CD4-positive, alpha-beta T cell treated with Interleukin-4 for 1 hour (primary cell): ENCODE measurements around the gene LILRA6.
"Not testable (repeated sequence)": the region's sequence is repeated elsewhere in the genome, so short reads cannot be mapped to it uniquely, and the experiment has no call there.

Source experiments
- DNase-seq, 2 donors: peaks; one replicate each; pipeline ENCODE4 v3.0.0-alpha.2; 2020 to 2022

Gene LILRA6

GRCh38 chr19:54230031-54230430 is 12.6 kb downstream of the LILRA6 start:
- DNase-seq = no peak

- no peak for DNase-seq
Measured at GRCh38 chr19:54229146-54229545, 13.4 kb downstream of the LILRA6 start.

- not testable (repeated sequence) for DNase-seq
Measured at GRCh38 chr19:54224619-54225018, 18.0 kb downstream of the LILRA6 start.

GRCh38 chr19:54223937-54224281 is 18.7 kb downstream of the LILRA6 start:
- DNase-seq = not testable (repeated sequence)

- not testable (repeated sequence) for DNase-seq
Measured at GRCh38 chr19:54223277-54223936, 19.2 kb downstream of the LILRA6 start.

GRCh38 chr19:54222474-54223276 is 19.9 kb downstream of the LILRA6 start, which contains the start of gene LILRB3:
LILRB3 (minus strand) TSS chr19:54223007; CDS start chr19:54222976, 31 bp downstream.
- peak in 1 of 2 donors; percentile 58 for DNase-seq

- not testable (repeated sequence) for DNase-seq
Measured at GRCh38 chr19:54221947-54222346, 20.6 kb downstream of the LILRA6 start.

GRCh38 chr19:54219702-54220101 is 22.9 kb downstream of the LILRA6 start:
- DNase-seq = not testable (repeated sequence)

- no peak for DNase-seq
Measured at GRCh38 chr19:54218960-54219661, 23.5 kb downstream of the LILRA6 start.

GRCh38 chr19:54218259-54218658 is 24.3 kb downstream of the LILRA6 start:
- DNase-seq = no peak

- not testable (repeated sequence) for DNase-seq
Measured at GRCh38 chr19:54217517-54218247, 24.9 kb downstream of the LILRA6 start.

- no peak for DNase-seq
Measured at GRCh38 chr19:54216869-54217268, 25.7 kb downstream of the LILRA6 start.

GRCh38 chr19:54214734-54215133 is 27.9 kb downstream of the LILRA6 start:
- DNase-seq = not testable (repeated sequence)

GRCh38 chr19:54214217-54214616 is 28.4 kb downstream of the LILRA6 start:
- DNase-seq = not testable (repeated sequence)

GRCh38 chr19:54211235-54211634 is 31.4 kb downstream of the LILRA6 start:
- no peak for DNase-seq

- peak in 1 of 2 donors; percentile 61 for DNase-seq
Measured at GRCh38 chr19:54209811-54210494, 32.6 kb downstream of the LILRA6 start.

GRCh38 chr19:54209058-54209810 is 33.4 kb downstream of the LILRA6 start:
- no peak for DNase-seq

- no peak for DNase-seq
Measured at GRCh38 chr19:54208784-54209057, 33.9 kb downstream of the LILRA6 start.

GRCh38 chr19:54207983-54208783 is 34.4 kb downstream of the LILRA6 start:
- peak; percentile 57 to 89 for DNase-seq

- DNase-seq = no peak
Measured at GRCh38 chr19:54207676-54207982, 35.0 kb downstream of the LILRA6 start.

- DNase-seq = not testable (repeated sequence)
Measured at GRCh38 chr19:54207193-54207592, 35.4 kb downstream of the LILRA6 start.
